ENCODE measurements around the gene PRCC.

Gene PRCC

GRCh38 chr1:156767101-156767878 lies at the start of gene PRCC:
Gene PRCC, plus strand, starts transcription at chr1:156767535. Its CDS starts 237 bp downstream, at chr1:156767772.
- peak; percentile 88 to 92 for DNase-seq (ENCODE audit: low read depth in 2 of 2)

- no peak for DNase-seq (ENCODE audit: low read depth in 2 of 2)
Observed at GRCh38 chr1:156721131-156721530, 46.2 kb upstream of the PRCC start.

GRCh38 chr1:156721535-156721934 lies 45.8 kb upstream of the PRCC start:
- no peak for DNase-seq (ENCODE audit: low read depth in 2 of 2)

GRCh38 chr1:156725683-156726280 lies 41.6 kb upstream of the PRCC start:
- DNase-seq (ENCODE audit: low read depth in 2 of 2), result peak; percentile 72 to 78

- DNase-seq (ENCODE audit: low read depth in 2 of 2), result no peak
Observed at GRCh38 chr1:156726549-156727226, 40.6 kb upstream of the PRCC start.

GRCh38 chr1:156727492-156727891 lies 39.8 kb upstream of the PRCC start:
- DNase-seq (ENCODE audit: low read depth in 2 of 2), result no peak

GRCh38 chr1:156727926-156728598 lies 39.3 kb upstream of the PRCC start, which contains the start of gene METTL25B:
Gene METTL25B, plus strand, starts transcription at chr1:156728469. Its CDS starts 636 bp downstream, at chr1:156729105.
- peak; percentile 75 to 77 for DNase-seq (ENCODE audit: low read depth in 2 of 2)

GRCh38 chr1:156728599-156729462 lies 38.5 kb upstream of the PRCC start, which contains the start of gene ISG20L2:
Gene ISG20L2, minus strand, starts transcription at chr1:156728766. Its CDS starts 1,114 bp downstream, at chr1:156727652.
- peak; percentile 86 to 95 for DNase-seq (ENCODE audit: low read depth in 2 of 2)

- no peak for DNase-seq (ENCODE audit: low read depth in 2 of 2)
Observed at GRCh38 chr1:156733989-156734584, 33.2 kb upstream of the PRCC start.

- no peak for DNase-seq (ENCODE audit: low read depth in 2 of 2)
Observed at GRCh38 chr1:156738407-156738806, 28.9 kb upstream of the PRCC start.

- DNase-seq (ENCODE audit: low read depth in 2 of 2), result no peak
Observed at GRCh38 chr1:156738916-156739315, 28.4 kb upstream of the PRCC start.

- no peak for DNase-seq (ENCODE audit: low read depth in 2 of 2)
Observed at GRCh38 chr1:156740237-156740740, 27.0 kb upstream of the PRCC start.

GRCh38 chr1:156740741-156741480 lies 26.4 kb upstream of the PRCC start, which contains the start of gene MRPL24:
Gene MRPL24, minus strand, starts transcription at chr1:156741088. Its CDS starts 2,384 bp downstream, at chr1:156738704.
- peak; percentile 90 to 93 for DNase-seq (ENCODE audit: low read depth in 2 of 2)

- DNase-seq (ENCODE audit: low read depth in 2 of 2), result no peak
Observed at GRCh38 chr1:156741481-156741983, 25.8 kb upstream of the PRCC start.

GRCh38 chr1:156742017-156742416 lies 25.3 kb upstream of the PRCC start:
- no peak for DNase-seq (ENCODE audit: low read depth in 2 of 2)

- DNase-seq (ENCODE audit: low read depth in 2 of 2), result no peak
Observed at GRCh38 chr1:156742801-156743200, 24.5 kb upstream of the PRCC start.

GRCh38 chr1:156743367-156744302 lies 23.7 kb upstream of the PRCC start:
- no peak for DNase-seq (ENCODE audit: low read depth in 2 of 2)

GRCh38 chr1:156744344-156744743 lies 23.0 kb upstream of the PRCC start:
- DNase-seq (ENCODE audit: low read depth in 2 of 2), result no peak

Data from stimulated activated CD8-positive, alpha-beta memory T cell treated with anti-CD3 and anti-CD28 coated beads, Interleukin-2, amount 100 ng/mL, for 48 hours (primary cell).